PC-9 (cell line): ENCODE results near the gene NAT9. TPM values are rescaled to one million over a fixed set of nuclear protein-coding genes. Genes with fewer than 3 reads are reported as not detected.

Experiments used
- BruUV-seq: library from RNA; stranded (reverse); fragments of 400-500 nt; replicated peaks from 2 replicates; lab custom pipeline; 2021; lab: Mats Ljungman, UMichigan
- CTCF ChIA-PET: fragments of 300-600 bp; sonication (Branson Sonifier 250); formaldehyde crosslinking; loops from one replicate; lab custom pipeline; 2022; ENCODE audit warnings: antibody characterized with exemption; lab: Charles Lee
- POLR2A ChIA-PET: fragments of 300-600 bp; sonication (Branson Sonifier 250); formaldehyde crosslinking; loops from one replicate; lab custom pipeline; 2022; ENCODE audit warnings: antibody characterized with exemption; ENCODE audit not compliant: unreplicated experiment; lab: Charles Lee
- DNase-seq, 2 experiments: peaks; one replicate each; pipeline versions ENCODE4 v3.0.0 to v3.0.0-alpha.2; 2015 to 2022; ENCODE audit warnings: mixed read lengths in 1 of 2
- H2AFZ ChIP-seq: fragments of 200-600 bp; sonication (generic); 2 replicates; pipeline ENCODE4 v1.8.1; 2017; ENCODE audit warnings: antibody characterized with exemption
- H3F3A ChIP-seq: fragments of 200-600 bp; sonication (generic); 2 replicates; pipeline ENCODE4 v1.8.1; 2017; ENCODE audit warnings: antibody characterized with exemption, mild to moderate bottlenecking, low read depth; ENCODE audit not compliant: insufficient read depth
- H3K27ac ChIP-seq: fragments of 200-600 bp; sonication (generic); 2 replicates; pipeline ENCODE4 v1.6.1; 2016; ENCODE audit warnings: mixed run types
- H3K27me3 ChIP-seq: fragments of 200-600 bp; sonication (generic); 2 replicates; pipeline ENCODE4 v1.6.1; 2016; ENCODE audit warnings: low read depth, mixed run types; ENCODE audit not compliant: insufficient read depth
- H3K36me3 ChIP-seq: fragments of 200-600 bp; sonication (generic); 2 replicates; pipeline ENCODE4 v1.6.1; 2016; ENCODE audit warnings: low read depth, mixed run types
- H3K4me1 ChIP-seq: fragments of 200-600 bp; sonication (generic); replicated peaks from 2 replicates; pipeline ENCODE4 v1.6.1; 2016; ENCODE audit warnings: mixed run types; ENCODE audit not compliant: insufficient read depth
- H3K4me2 ChIP-seq: fragments of 200-600 bp; sonication (generic); 2 replicates; pipeline ENCODE4 v1.6.1; 2017; ENCODE audit warnings: mixed run types
- H3K4me3 ChIP-seq: fragments of 200-600 bp; sonication (generic); 2 replicates; pipeline ENCODE4 v1.6.1; 2016; ENCODE audit warnings: mixed run types
- H3K79me2 ChIP-seq: fragments of 200-600 bp; sonication (generic); 2 replicates; pipeline ENCODE4 v1.6.1; 2017; ENCODE audit warnings: low read depth, mixed run types
- H3K9me2 ChIP-seq: fragments of 200-600 bp; sonication (generic); 2 replicates; pipeline ENCODE4 v1.8.1; 2017; ENCODE audit warnings: mild to moderate bottlenecking; ENCODE audit not compliant: insufficient read depth
- H3K9me3 ChIP-seq: fragments of 200-600 bp; sonication (generic); 2 replicates; pipeline ENCODE4 v1.8.1; 2016; ENCODE audit warnings: low read depth; ENCODE audit not compliant: insufficient read depth
- H4K20me1 ChIP-seq: fragments of 200-600 bp; sonication (generic); 2 replicates; pipeline ENCODE4 v1.8.1; 2017; ENCODE audit not compliant: insufficient read depth
- EZH2 ChIP-seq: fragments of 200-600 bp; sonication (generic); IDR thresholded peaks from 2 replicates; pipeline ENCODE4 v1.8.0; 2017; ENCODE audit warnings: antibody characterized with exemption, low read depth
- intact Hi-C: fragments of 100-400 bp; cut with micrococcal nuclease; formaldehyde crosslinking; loops from one replicate; pipeline ENCODE4 v1.10.0; 2022; ENCODE audit not compliant: unreplicated experiment
- total RNA-seq: library from RNA; stranded (reverse); gene quantifications from 2 replicates; pipeline ENCODE4 v1.2.3, GENCODE V29; 2021
- TF ChIP-seq, protein P1 (sequence below): fragments of 200-600 bp; sonication (generic); conservative IDR thresholded peaks from 2 replicates; pipeline ENCODE4 v1.6.1; 2017; ENCODE audit warnings: mixed run types, antibody characterized with exemption, mild to moderate bottlenecking, moderate library complexity

The NAT9 gene
- total RNA-seq, 1 experiment from 2014 or later = 31.5 TPM

GRCh38 chr17:74785981-74786360 lies 9.8 kb upstream of the NAT9 start:
- BruUV-seq = no TSS peak
- Histone ChIP-seq H3K27me3 (no peaks in the 10 kb centered on the region), H3K79me2 (no peaks in the 10 kb centered on the region), H3K9me3 (no peaks in the 10 kb centered on the region), H2AFZ (no peak overlapping the region), H3K27ac (no peak overlapping the region), H3K4me2 (no peak overlapping the region), H3K36me3 (no peaks in the 10 kb centered on the region), H3K9me2 (no peaks in the 10 kb centered on the region), H3K4me3 (no peak overlapping the region), H4K20me1 (no peaks in the 10 kb centered on the region), H3K4me1 (no peaks in the 10 kb centered on the region), H3F3A (no peaks in the 10 kb centered on the region)
- intact Hi-C loops = no loop called here
- DNase-seq = no peak
- TF ChIP-seq, protein P1, sequence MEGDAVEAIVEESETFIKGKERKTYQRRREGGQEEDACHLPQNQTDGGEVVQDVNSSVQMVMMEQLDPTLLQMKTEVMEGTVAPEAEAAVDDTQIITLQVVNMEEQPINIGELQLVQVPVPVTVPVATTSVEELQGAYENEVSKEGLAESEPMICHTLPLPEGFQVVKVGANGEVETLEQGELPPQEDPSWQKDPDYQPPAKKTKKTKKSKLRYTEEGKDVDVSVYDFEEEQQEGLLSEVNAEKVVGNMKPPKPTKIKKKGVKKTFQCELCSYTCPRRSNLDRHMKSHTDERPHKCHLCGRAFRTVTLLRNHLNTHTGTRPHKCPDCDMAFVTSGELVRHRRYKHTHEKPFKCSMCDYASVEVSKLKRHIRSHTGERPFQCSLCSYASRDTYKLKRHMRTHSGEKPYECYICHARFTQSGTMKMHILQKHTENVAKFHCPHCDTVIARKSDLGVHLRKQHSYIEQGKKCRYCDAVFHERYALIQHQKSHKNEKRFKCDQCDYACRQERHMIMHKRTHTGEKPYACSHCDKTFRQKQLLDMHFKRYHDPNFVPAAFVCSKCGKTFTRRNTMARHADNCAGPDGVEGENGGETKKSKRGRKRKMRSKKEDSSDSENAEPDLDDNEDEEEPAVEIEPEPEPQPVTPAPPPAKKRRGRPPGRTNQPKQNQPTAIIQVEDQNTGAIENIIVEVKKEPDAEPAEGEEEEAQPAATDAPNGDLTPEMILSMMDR = no peak
- no peak for TF ChIP-seq EZH2
- POLR2A ChIA-PET = no interaction called here
- CTCF ChIA-PET = interaction anchor here (0.6 kb wide), 1 partner anchor 172 kb away, joined by 3 read pairs; no protein-coding TSS in a partner anchor

- Histone ChIP-seq H3K9me3 (no peaks in the 10 kb centered on the region), H4K20me1 (no peaks in the 10 kb centered on the region), H3K4me3 (no peak overlapping the region), H3K27ac (no peak overlapping the region), H3F3A (no peaks in the 10 kb centered on the region), H3K4me2 (no peak overlapping the region), H2AFZ (no peak overlapping the region), H3K27me3 (no peaks in the 10 kb centered on the region), H3K4me1 (no peaks in the 10 kb centered on the region), H3K36me3 (no peaks in the 10 kb centered on the region), H3K9me2 (no peaks in the 10 kb centered on the region), H3K79me2 (no peaks in the 10 kb centered on the region)
- no peak for DNase-seq
- ChIA-PET POLR2A (no interaction called here), CTCF (no interaction called here)
- no TSS peak for BruUV-seq
- intact Hi-C loops = no loop called here
- TF ChIP-seq EZH2 = no peak
- TF ChIP-seq, protein P1 = no peak
These were observed 9.2 kb upstream of the NAT9 start for GRCh38 chr17:74785096-74785980.

DNA sequence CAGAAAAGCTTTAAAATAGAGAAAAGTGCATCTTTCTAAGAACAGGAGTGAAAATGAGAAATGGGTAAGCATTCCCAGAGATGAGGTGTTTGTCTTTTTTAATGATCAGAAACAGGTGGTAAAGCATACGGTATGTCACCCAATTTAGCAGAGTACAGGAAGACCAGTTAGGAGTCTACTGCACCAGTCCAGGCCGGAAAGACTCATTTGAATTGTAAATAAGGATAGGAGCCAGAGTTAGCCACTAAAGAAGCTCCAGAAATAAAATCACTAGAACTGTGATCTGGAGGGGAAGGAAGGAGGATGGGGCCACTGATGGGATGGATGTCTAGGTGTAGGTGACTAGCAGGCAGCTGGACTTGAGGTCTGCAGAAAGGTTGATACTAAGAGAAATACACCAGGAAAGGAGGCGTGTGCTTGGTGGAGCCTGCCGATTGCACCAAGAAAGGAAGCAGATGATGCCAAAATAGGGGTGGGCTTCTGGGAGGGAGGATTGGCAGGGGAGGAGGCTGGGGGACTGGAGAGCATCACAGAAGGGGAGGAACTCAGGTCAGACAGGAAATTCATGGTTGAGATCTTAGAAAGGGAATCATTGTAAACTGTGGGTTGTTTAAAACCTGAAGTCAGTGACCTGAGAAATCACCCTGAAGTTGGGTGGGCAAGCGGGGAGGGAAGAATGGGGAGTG lies 8.1 kb upstream of the NAT9 start:
- Histone ChIP-seq H3K4me2 (no peak overlapping the region), H3K79me2 (no peaks in the 10 kb centered on the region), H3K4me1 (no peaks in the 10 kb centered on the region), H3F3A (no peaks in the 10 kb centered on the region), H3K9me3 (no peaks in the 10 kb centered on the region), H3K9me2 (no peaks in the 10 kb centered on the region), H3K4me3 (no peak overlapping the region), H2AFZ (no peak overlapping the region), H3K27me3 (no peaks in the 10 kb centered on the region), H3K36me3 (no peaks in the 10 kb centered on the region), H4K20me1 (no peaks in the 10 kb centered on the region), H3K27ac (no peak overlapping the region)
- no peak for TF ChIP-seq EZH2
- TF ChIP-seq, protein P1 = no peak
- ChIA-PET POLR2A (no interaction called here), CTCF (interaction anchor here (0.7 kb wide), 1 partner anchor 32 kb away, joined by 17 read pairs; no protein-coding TSS in a partner anchor)
- intact Hi-C loops = loop anchor here (5.0 kb wide), 1 partner anchor 42 kb away; no protein-coding TSS in a partner anchor
- BruUV-seq = no TSS peak
- DNase-seq = no peak
